ENCODE results near the gene RAP1GAP2.

GRCh38 chr17:2980211-2980903, 184.1 kb downstream of the RAP1GAP2 start:
- TF ChIP-seq CTCF (conservative IDR thresholded peaks at IDR 0.05 in 1 of 2, IDR thresholded peaks at IDR 0.05 in 1 of 2; ENCODE audit: extremely low read depth in 1 of 2, insufficient read depth in 1 of 2, low read depth in 1 of 2, low read length in 2 of 2) (no peak), EZH2 (IDR thresholded peaks at IDR 0.05; ENCODE audit: borderline replicate concordance, low read length) (no peak)

All from mammary epithelial cell (primary cell).